Muscle of back (tissue), 13 donors: ENCODE results near the gene RAPGEF6. TPM values are rescaled to one million over a fixed set of nuclear protein-coding genes. Genes with fewer than 3 reads are reported as not detected.
"Not testable (repeated sequence)": the region's sequence is repeated elsewhere in the genome, so short reads cannot be mapped to it uniquely, and the experiment has no call there.

Source experiments
- DNase-seq, 3 donors: peaks; one replicate each; pipeline versions ENCODE4 v3.0.0 to v3.0.0-alpha.2; 2013
- long read RNA-seq, 9 donors: transcript quantifications; one replicate each; lab custom pipeline, GENCODE V29; 2026
- polyA plus RNA-seq, 10 donors: library from polyadenylated mRNA; unstranded; fragments of 120-200 nt; gene quantifications; one replicate each; pipeline ENCODE4 v1.2.1, GENCODE V29; 2013; ENCODE audit not compliant: insufficient read length in 10 of 10

The RAPGEF6 gene, protein sequence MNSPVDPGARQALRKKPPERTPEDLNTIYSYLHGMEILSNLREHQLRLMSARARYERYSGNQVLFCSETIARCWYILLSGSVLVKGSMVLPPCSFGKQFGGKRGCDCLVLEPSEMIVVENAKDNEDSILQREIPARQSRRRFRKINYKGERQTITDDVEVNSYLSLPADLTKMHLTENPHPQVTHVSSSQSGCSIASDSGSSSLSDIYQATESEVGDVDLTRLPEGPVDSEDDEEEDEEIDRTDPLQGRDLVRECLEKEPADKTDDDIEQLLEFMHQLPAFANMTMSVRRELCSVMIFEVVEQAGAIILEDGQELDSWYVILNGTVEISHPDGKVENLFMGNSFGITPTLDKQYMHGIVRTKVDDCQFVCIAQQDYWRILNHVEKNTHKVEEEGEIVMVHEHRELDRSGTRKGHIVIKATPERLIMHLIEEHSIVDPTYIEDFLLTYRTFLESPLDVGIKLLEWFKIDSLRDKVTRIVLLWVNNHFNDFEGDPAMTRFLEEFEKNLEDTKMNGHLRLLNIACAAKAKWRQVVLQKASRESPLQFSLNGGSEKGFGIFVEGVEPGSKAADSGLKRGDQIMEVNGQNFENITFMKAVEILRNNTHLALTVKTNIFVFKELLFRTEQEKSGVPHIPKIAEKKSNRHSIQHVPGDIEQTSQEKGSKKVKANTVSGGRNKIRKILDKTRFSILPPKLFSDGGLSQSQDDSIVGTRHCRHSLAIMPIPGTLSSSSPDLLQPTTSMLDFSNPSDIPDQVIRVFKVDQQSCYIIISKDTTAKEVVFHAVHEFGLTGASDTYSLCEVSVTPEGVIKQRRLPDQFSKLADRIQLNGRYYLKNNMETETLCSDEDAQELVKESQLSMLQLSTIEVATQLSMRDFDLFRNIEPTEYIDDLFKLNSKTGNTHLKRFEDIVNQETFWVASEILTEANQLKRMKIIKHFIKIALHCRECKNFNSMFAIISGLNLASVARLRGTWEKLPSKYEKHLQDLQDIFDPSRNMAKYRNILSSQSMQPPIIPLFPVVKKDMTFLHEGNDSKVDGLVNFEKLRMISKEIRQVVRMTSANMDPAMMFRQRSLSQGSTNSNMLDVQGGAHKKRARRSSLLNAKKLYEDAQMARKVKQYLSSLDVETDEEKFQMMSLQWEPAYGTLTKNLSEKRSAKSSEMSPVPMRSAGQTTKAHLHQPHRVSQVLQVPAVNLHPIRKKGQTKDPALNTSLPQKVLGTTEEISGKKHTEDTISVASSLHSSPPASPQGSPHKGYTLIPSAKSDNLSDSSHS (N-terminal part only)
- polyA plus RNA-seq = 10 to 100 TPM in 4 of 10 donors, 1 to 10 TPM in 6; 6.0 to 12.1 (median 9.7) TPM
- long read RNA-seq, donor 1 = 0 reads
- long read RNA-seq, donor 2 = 0 reads
- long read RNA-seq, donor 3 = 0 reads
- long read RNA-seq, donor 4 = 0 reads
- long read RNA-seq, donor 5, partial matches to known transcripts = 0 of 1 reads
- long read RNA-seq, donor 5, other reads (novel, unspliced or antisense) = 0 of 1 reads
- long read RNA-seq, donor 6 = 0 reads
- long read RNA-seq, donor 7 = 0 reads
- long read RNA-seq, donor 8, partial matches to known transcripts = 0 of 1 reads
- long read RNA-seq, donor 8, other reads (novel, unspliced or antisense) = 0 of 1 reads
- long read RNA-seq, donor 9 = 0 reads

DNA sequence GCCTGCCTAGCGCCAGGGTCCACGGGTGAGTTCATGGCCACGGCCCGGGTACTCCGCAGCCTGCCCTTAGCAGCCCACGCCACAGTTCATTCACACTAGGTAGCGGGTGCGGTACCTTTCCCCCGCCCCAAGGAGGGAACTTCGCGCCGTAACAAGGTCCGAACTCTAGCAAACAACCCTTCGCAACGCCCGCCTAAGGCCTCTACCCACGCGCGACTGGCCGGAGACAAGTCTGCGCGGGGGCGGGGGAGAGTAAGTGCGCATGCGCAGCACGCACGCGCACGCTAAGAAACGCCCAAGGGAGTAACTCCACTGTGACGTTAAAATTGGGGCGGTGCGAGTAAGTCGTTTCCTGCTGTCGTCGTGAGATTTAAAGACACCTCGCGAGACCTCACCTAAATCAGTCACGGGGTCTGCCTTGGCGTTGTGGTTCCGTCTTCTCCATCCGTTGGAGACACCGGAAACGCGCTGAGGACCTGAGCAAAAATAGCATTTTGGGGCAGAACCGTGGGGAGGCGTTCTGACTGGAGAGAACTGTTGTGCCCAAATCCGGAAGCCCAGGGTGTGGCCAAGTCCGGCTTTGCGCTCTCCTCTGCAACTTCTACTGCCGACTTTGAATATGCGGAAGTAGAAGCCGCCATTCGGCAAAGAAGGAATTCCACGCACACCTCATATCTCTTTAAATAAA is at the start of gene RAPGEF6:
Gene RAPGEF6, minus strand, starts transcription at position 234 of the 688 bp plus-strand sequence. Its CDS starts 199 bp downstream, at position 35.
- DNase-seq = peak; percentile 100

DNA sequence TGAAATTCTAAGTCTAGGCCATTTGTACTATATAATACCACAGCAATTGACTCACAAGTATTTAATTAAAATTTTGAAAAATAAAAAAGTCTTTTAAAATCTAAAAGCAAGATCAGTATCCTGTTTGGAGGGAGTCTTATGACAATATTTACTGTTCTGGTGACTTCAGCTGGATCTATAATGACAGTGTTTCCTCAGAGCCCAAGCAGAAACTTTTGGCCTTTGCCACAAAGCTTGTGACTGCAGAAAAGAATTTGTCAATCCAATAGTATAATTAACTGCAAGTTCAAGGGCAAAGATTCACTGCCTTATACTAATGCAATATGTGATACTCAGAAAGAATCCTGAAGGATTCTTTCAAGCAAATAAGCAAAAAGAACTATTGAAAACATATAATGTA is 49.6 kb upstream of the RAPGEF6 start:
- DNase-seq = no peak

DNA sequence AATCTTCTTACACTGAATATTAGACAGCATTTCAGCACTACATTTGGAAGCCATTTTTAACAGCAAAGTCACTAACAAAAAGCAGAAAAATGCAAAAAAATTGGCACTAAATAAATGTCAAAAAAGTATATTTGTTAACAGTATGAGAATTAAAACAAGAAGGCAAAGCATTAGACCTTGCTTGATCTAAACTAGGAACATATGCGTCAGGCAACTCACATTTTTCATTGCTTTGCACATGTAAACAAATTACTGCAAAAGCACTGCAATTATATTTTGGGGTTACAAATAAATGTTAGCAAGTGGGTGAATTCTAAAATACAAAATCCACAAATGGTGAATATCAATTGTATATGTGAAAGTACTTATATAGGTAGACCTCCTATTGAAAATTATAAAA is 49.0 kb upstream of the RAPGEF6 start:
- no peak for DNase-seq

DNA sequence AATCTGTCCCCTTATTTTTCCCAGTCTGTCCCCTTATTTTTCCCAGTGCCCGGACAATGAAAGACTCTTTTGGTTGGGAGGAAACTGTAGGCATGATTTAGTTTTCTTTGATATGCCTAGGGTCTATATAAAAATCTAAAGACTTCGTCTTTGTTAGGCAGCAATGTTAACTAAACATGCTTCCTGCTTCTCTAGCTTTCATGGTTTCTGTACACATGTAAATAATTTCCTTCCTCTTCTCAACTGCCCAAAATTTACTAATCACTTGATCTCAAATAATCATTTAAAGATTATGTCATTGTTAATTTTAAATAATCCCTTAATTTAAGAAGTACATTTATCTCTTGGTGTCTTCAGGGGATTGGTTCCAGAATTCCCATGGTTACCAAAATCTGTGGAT is 47.8 kb upstream of the RAPGEF6 start:
- DNase-seq = no peak

DNA sequence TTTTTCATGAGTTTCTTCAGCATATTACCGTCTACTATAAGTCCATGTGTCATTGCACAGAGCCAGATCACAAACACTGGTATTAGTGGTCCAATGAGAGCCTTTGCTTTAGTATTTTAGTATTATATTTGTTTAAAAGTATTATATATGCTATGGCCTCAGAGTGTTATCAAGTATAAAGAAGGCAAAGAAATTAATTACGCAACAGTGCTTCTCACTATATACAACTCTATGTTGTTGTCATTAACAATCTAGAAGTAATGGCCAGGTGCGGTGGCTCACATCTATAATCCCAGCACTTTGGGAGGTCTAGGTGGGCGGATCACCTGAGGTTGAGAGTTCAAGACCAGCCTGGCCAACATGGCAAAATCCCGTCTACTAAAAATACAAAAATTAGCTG is 47.1 kb upstream of the RAPGEF6 start:
- no peak for DNase-seq

DNA sequence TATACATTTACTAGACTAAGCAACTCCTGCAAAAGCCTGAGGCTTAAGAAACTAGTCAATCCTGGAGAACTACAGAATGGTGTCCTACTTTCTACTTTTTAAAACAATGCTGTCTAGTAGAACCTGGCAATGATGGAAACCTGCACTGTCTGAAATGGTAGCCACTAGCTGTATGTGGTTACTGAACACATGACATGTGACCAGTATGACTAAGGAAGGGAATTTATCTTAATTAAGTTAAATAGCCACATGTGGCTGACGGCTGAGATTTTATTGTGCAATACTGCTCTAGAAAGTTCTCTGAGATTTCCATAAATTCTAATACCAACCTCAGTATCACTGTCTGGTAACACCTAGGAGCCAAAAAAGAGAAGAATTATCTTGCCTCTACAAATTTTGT is 44.9 kb upstream of the RAPGEF6 start:
- DNase-seq = peak in 1 of 3 donors; percentile 17

DNA sequence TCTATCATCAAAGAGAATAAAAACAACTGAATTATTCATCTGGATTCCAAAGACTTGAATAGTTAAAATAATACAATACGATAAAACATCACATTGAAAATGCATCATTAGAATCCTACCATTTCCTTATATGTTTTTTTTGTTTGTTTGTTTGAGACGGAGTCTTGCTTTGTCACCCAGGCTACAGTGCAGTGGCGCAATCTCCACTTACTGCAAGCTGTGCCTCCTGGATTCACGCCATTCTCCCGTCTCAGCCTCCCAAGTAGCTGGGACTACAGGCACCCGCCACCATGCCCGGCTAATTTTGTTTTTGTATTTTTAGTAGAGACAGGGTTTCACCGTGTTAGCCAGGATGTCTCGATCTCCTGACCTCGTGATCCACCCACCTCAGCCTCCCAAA is 43.2 kb upstream of the RAPGEF6 start:
- DNase-seq = not testable (repeated sequence)

DNA sequence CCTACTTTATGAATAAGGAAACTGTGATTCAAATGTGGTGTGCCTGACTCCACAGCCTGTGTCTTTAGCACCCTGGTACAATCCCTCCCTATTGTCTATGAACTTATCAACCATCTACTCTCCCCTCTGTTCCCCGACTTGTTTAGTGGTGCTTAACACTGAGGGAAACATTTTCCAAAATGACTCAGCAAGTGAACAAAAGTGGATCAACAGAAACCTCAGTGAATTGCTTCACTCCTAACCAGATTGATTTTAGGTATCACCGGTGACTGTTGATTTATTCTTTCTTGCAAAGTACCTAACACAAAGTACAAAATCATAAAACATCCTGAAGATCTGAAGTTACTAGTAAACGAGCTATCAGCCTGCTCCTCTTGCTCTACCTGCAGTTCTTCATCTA is 42.1 kb upstream of the RAPGEF6 start:
- DNase-seq = no peak

DNA sequence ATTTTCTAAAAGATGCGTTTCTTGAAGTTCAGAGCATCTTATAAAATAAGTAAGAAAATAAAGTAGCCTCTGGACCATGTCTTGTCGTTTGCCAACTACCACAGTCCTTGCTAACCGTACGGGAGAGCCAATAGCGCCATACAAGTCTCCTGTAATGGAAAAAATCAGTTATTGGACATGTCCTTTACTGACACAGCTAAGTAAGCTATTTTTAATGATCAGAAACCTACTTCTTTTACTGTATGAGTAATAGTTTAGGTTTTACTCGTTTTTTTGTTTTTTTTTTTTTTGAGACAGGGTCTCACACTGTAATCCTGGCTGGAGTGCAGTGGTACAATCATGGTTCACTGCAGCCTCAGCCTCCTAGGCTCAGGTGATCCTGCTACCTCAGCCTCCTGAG is 37.7 kb upstream of the RAPGEF6 start:
- DNase-seq = no peak

DNA sequence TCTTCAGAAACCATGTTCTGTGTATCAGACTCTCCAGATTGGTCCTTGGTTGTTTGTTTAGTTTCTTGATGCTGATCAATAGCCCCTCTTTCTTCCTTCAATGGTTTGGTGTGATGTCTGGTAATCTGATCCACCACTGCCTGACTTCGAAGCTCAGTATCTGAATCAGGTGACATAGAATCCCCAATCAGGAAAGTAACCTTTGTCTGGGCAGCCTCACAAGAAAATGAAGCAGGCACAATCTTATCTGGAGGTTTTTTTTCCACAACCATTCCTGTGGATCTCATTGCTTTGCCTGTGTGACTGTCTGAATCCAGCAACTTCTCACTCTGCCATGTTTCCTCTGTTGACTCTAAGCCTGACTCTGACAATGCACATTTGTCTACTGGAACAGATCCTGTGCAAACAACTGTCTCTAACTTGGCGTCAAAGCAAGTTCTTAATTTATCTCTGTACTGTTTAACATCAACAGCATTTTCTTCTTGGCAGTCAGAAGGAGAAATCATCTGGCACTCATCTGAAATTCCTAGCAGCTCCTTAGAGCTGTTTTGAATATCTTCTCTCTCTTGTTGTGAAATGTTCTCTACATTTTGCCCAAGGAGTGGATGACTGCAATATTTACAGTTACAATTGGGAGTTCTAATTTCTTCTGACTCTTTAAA is 37.1 kb upstream of the RAPGEF6 start:
- peak; percentile 56 to 76 (median 75) for DNase-seq

DNA sequence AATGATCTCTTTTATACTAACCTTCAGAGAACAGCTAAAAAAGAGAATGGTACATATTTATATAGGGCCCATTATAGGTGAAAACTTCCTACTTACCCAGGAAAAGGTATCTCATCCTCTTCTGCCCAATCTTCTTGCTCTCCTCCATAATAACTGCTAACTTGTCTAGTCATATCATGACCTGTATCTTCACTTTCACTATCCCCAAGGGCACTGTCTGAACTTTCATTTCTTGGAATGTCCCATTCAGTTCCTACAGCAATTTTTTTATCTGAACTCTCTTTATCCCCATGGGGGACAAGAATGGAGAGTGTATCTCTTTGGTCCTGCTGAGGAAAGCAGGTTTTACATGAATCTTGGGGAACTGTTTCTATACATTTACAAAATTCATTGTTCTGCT is 36.4 kb upstream of the RAPGEF6 start:
- no peak for DNase-seq

DNA sequence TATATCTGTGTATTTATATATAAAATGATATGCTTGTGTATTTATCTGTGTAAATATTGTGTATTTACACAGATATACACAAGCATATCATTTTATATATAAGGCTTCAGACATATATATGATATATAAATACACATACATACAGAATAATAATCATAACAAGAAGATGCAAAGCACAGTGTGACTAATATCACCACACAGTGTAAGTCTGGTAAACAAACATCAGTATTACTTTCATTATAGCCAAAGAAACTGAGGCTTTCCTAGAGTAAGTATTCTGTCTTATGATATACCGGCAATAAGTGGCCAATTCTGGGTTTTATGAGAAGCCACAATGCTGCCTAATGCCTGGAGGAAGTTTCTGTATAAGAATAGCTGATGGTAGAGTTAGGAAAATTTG is 29.9 kb upstream of the RAPGEF6 start:
- DNase-seq = no peak

DNA sequence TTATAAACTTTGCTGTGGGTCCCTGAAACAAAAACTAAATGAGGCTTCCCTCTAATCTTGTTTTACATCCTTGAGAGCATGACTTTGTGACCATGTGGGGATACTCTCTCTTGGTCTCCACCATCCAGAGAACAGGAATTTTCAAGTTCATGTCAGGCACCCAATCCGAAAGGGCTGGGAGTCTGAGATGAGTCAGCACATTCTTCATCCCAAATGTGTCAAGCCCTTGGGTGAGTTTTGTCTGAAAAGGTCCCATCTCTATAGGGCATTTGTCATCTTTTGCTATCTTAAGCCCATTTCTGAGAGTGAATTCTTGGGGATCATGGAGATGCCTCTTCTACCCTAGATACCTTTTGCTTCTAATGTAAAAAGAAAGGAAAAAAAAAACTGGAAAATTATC is 26.9 kb upstream of the RAPGEF6 start:
- no peak for DNase-seq

DNA sequence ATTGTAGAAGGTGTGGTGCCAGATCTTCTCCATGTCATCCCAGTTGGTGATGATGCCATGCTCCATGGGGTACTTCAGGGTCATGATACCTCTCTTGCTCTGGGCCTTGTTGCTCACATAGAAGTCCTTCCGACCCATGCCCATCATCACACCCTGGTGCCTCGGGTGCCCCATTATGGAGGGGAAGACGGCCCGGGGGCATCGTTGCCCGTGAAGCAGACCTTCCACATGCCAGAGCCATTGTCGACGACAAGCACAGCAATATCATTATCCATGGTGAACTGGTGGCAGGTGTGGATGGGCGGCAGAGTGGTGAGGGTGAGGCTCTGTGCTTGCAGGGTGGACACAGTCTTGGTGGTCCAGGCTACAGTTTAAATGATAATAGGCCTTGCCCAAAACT is 24.8 kb upstream of the RAPGEF6 start:
- DNase-seq = no peak

DNA sequence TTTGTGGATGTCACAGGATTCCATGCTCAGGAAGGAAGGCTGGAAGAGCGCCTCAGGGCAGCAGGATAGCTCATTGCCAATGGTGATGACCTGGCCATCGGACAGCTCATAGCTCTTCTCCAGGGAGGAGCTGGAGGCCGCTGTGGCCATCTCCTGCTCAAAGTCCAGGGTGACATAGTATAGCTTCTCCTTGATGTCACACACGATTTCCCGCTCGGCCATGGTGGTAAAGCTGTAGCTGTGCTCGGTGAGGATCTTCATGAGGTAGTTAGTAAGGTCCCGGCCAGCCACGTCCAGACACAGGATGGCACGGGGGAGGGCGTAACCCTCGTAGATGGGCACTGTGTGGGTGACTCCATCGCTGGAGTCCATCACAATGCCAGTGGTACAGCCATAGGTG is 24.3 kb upstream of the RAPGEF6 start:
- DNase-seq = no peak

DNA sequence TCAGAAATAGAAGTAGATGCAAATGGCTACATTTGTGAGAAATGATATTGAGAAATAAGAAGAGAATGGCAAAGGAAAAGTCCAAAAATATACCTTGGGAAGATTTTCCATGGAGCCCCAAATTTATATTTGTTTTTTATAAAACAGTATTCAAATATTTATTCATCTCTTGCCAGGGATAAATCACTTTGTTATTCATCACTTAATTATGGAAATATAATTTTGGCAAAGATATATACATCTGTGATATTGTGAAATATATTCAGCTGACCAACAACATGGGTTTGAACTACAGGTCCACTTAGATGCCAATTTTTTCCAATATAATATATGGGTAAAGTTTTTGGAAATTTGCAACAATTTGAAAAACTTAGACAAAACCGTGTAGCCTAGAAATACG is 19.7 kb upstream of the RAPGEF6 start:
- no peak for DNase-seq

DNA sequence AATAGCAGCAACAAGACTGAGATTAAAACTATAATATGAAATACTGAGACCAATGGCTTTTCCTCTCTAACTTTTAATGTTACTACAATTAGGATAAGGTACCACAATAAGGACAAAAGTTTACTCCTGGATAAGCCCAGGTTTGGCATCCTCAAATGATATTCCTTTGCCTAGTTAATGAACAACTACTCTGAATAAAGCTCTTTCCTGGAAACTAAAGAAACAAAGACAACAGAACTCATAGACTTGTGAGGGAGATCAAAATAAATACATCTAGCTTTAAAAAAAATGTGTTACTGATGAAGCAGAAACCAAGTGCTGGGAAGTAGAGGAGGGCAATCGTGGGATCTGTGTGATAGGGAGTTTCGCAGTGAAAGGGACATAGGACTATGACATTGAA is 19.3 kb upstream of the RAPGEF6 start:
- DNase-seq = no peak

DNA sequence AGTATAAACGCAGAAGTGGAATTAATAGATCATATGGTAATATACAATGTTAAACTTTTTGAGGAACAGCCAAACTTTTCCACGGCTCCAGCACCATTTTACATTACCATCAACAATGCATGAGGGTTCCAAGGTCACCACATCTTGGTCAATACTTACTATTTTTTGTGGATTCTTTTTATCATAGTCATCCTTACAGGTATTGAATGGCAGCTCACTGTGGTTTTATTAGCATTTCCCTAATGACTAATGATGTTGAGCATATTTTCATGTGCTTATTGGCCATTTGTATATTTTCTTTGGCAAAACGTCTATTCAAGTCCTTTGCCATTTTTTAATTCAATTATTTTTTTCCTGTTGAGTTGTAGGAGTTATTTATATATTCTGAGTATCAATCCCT is 14.1 kb upstream of the RAPGEF6 start:
- no peak for DNase-seq

DNA sequence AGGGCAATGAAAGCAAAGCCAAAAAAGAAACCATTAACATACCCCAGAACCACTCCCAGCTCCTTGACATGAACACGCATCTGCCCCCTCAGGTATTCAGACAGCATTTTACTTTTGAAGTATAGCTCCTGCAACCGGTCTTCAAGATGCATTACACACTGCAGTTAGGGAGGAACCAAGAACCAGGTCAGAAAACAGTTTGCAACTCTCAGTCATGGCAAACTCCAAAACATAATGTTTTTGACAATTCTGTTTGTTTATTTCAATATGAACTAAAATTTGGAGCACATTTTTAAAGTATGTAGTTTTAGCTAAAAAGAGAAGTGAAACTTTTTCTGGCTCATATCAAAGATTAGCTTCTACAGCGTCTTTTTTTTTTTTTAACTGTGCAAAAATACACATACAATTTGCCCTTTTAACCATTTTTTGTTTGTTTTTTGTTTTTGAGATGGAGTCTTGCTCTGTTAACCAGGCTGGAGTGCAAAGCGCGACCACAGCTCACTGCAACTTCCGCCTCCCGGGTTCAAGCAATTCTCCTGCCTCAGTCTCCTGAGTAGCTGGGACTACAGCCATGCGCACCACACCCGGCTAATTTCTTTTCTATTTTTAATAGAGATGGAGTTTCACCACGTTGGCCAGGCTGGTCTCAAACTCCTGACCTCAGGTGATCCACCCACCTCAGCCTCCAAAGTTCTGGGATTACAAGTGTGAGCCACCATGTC is 12.2 kb upstream of the RAPGEF6 start:
- no peak for DNase-seq

DNA sequence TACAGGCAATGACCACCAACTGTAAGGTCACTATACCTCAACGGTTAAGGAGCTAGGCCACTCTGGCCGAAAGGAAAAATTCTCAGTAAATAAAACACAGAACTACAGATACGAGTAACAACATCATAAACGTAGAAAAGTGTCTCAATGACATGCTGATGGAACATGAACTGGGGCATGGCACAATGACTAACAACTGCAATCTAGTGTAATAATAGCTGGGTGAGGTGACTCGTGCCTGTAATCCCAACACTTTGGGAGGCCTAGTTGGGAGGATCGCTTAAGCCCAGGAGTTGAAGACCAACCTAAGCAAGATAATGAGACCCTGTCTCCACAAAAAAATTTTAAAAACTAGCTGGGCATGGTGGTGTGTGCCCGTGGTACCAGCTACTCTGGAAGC is 9.8 kb upstream of the RAPGEF6 start:
- DNase-seq = no peak
